NB4 (cell line): Measurements from ENCODE around the gene NRSN1.

Source experiments
- DNase-seq: peaks from one replicate; pipeline ENCODE4 v3.0.0; 2010; ENCODE audit warnings: low read depth
- H3K4me3 ChIP-seq: one replicate; pipeline ENCODE4 v1.5.1; 2011; ENCODE audit warnings: mild to moderate bottlenecking, low read depth, low read length, moderate library complexity
- MYC ChIP-seq: IDR thresholded peaks from 2 replicates; pipeline ENCODE4 v1.6.1; 2011; ENCODE audit warnings: low read depth, low read length
- POLR2A ChIP-seq: IDR thresholded peaks from 2 replicates; pipeline ENCODE4 v1.6.1; 2011; ENCODE audit warnings: mild to moderate bottlenecking; ENCODE audit not compliant: insufficient read length; ENCODE audit errors: extremely low read depth
- TF ChIP-seq, protein P1 (sequence below): IDR thresholded peaks from 2 replicates; pipeline ENCODE4 v1.6.1; 2011; ENCODE audit warnings: low read depth, low read length
- TF ChIP-seq, protein P2 (sequence below): IDR thresholded peaks from one replicate; pipeline ENCODE4 v1.5.1; 2012; ENCODE audit warnings: low read depth, low read length

NRSN1 gene

DNA sequence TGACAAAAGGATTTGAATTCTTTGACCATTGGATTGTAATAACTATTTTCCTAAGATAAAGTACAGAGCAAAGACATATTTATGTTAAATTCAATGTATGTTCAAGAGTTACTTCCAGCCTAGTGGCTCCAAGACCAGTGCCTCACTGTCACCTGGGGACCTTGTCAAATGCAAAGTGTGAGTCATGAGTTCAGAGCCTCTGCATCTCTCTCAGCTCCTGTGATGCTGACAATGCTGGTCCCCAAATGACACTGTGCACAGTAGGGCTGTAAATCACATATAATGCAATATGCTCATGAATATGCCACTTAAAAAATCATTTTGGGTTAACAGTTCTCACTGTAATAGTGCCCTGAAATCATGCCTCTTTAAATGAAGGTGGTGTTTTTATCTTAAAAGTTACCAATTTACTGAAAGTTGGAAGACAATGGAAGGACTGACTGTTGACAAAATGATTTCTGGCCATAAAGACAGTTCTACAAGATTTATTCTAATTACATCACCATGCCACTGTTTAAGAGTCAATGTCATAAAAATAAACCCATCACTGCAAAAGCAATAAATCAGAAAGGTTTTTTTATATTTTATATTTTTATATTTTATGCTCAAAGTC lies 62.1 kb downstream of the NRSN1 start:
- TF ChIP-seq, protein P1, sequence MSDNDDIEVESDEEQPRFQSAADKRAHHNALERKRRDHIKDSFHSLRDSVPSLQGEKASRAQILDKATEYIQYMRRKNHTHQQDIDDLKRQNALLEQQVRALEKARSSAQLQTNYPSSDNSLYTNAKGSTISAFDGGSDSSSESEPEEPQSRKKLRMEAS: no peak
- no peak for TF ChIP-seq POLR2A
- no peak for TF ChIP-seq MYC
- TF ChIP-seq, protein P2, sequence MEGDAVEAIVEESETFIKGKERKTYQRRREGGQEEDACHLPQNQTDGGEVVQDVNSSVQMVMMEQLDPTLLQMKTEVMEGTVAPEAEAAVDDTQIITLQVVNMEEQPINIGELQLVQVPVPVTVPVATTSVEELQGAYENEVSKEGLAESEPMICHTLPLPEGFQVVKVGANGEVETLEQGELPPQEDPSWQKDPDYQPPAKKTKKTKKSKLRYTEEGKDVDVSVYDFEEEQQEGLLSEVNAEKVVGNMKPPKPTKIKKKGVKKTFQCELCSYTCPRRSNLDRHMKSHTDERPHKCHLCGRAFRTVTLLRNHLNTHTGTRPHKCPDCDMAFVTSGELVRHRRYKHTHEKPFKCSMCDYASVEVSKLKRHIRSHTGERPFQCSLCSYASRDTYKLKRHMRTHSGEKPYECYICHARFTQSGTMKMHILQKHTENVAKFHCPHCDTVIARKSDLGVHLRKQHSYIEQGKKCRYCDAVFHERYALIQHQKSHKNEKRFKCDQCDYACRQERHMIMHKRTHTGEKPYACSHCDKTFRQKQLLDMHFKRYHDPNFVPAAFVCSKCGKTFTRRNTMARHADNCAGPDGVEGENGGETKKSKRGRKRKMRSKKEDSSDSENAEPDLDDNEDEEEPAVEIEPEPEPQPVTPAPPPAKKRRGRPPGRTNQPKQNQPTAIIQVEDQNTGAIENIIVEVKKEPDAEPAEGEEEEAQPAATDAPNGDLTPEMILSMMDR: no peak
- no peak for DNase-seq
- no peak overlapping the region for H3K4me3 ChIP-seq

DNA sequence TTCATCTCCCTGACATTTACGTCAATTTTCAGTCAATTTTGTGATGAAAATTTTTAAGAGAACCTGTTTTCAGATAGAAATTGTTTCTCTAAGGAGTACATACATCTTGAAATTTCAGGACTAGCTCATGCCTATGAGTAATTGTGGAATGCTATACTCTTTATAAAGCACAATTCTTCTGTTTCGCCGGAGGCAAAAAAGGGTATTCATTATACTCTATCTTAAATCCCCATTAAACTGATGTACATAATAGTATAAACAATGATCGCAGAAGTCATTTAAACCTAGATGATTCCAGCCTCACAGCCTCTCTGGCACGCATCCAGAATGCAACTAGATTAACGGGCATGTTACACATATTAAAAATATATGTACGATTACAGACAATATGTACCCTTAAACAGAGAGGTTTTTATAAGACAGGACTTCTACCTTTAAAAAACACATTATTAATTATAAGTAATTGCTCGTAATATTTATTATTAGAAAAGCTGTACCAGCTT lies 62.6 kb downstream of the NRSN1 start:
- no peak overlapping the region for H3K4me3 ChIP-seq
- TF ChIP-seq, protein P1: no peak
- TF ChIP-seq MYC (no peak), POLR2A (no peak)
- TF ChIP-seq, protein P2: no peak
- DNase-seq: no peak

DNA sequence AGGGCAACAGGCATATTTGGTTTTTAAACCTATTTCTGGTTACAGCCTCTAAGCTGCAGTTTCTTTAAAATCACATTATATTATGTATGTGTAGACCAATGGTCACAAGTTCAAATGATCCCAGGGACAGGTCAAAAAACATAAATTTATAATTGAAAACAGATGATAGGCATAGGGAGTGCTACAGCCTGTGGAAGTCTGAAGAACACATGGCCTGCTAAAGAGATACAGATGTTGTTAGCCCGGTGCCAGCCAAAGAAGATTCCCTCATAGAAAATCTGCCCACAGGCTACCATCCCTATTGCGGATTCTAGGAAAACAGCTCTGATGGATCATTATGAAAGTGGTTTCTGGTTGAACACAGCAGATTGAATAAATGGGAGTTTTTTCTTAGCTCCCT lies 65.3 kb downstream of the NRSN1 start:
- TF ChIP-seq POLR2A (no peak), MYC (no peak)
- TF ChIP-seq, protein P1: no peak
- TF ChIP-seq, protein P2: no peak
- H3K4me3 ChIP-seq: no peak overlapping the region
- DNase-seq: no peak

DNA sequence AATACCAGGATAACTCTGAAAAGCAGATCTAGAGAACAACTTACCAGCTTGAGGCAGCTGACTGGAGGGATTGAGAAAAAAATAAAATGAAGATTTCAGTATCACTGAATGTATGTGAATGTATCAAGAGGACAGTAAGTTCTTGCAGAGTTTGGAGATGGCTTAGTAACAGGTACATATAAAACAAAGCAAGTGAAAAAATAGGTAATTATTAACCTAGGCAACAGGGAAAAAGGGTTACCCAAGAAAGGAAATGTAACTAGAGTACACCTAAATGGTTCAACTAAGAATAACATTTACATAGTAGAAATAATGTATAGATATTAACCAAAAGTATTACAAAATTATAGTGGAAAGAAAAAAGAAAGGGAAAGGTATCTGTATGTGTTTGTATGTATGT lies 67.3 kb downstream of the NRSN1 start:
- TF ChIP-seq, protein P1: no peak
- TF ChIP-seq POLR2A: no peak
- no peak for TF ChIP-seq MYC
- TF ChIP-seq, protein P2: no peak
- no peak for DNase-seq
- no peak overlapping the region for H3K4me3 ChIP-seq

DNA sequence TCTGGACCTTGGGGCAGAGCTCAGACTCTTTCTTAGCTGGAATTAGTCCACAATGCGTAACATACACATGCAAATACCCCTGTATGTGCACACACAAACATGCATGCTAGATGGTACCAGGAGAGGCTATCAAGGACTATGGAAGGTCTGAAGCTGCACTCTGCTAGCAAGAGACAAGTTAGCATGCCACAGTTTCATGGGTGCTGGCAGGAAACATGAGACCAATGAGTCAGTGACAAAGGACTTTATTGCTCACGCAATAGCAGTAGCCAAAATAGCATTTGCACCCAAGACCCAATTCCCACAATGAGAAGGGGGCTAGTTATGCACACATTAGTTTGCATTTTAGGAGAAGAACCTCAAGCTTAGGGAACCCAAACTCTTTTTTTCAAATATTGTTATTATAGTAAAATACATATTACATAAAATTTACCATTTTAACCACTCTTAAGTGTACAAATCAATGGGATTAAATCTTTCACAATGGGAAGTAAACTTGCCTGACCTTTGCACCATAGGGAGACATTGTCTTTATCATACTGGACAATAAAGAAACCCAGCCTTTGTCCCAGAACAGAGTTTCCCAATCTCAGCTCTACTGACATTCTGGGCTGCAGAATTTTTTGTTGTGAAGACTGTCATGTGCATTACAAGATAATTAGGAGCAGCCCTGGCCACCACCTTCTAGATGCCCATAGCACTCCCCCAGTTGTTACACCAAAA lies 69.1 kb downstream of the NRSN1 start:
- no peak overlapping the region for H3K4me3 ChIP-seq
- TF ChIP-seq, protein P1: no peak
- TF ChIP-seq, protein P2: no peak
- TF ChIP-seq POLR2A: no peak
- TF ChIP-seq MYC: no peak
- no peak for DNase-seq
